K562 (cell line): Measurements from ENCODE around the gene MON2. TPM values are rescaled to one million over a fixed set of nuclear protein-coding genes. Genes with fewer than 3 reads are reported as not detected.

ENCODE experiments used
- AFF1 ChIP-seq, 2 experiments: fragments of 450-650 bp; IDR thresholded peaks; 2 replicates each; pipeline ENCODE4 v1.6.1; 2018; ENCODE audit warnings: mild to moderate bottlenecking in 2 of 2, low read depth in 1 of 2; ENCODE audit not compliant: partially characterized antibody in 2 of 2
- E4F1 ChIP-seq: fragments of 250-450 bp; sonication (Bioruptor Pico); IDR thresholded peaks from 2 replicates; pipeline ENCODE4 v1.5.0; 2021; ENCODE audit warnings: mild to moderate bottlenecking, borderline replicate concordance
- HIVEP1 ChIP-seq: fragments of 250-450 bp; sonication (Bioruptor Pico); IDR thresholded peaks from 2 replicates; pipeline ENCODE4 v1.4.0; 2020; ENCODE audit warnings: mild to moderate bottlenecking
- PTTG1 ChIP-seq: fragments of 450-650 bp; IDR thresholded peaks from 2 replicates; pipeline ENCODE4 v1.6.1; 2016; ENCODE audit warnings: low read depth, mild to moderate bottlenecking, missing genetic modification characterization, missing compliant biosample characterization
- REST ChIP-seq, 2 experiments: fragments of 450-650 bp; formaldehyde crosslinking in 1 of 2; IDR thresholded peaks; 2 replicates each; pipeline versions ENCODE4 v1.4.0 to v1.6.1; 2014 to 2020; ENCODE audit warnings: mild to moderate bottlenecking in 2 of 2, borderline replicate concordance in 1 of 2, low read depth in 1 of 2
- TCF7 ChIP-seq: sonication (generic); IDR thresholded peaks from 2 replicates; pipeline ENCODE4 v1.6.1; 2016; ENCODE audit warnings: antibody characterized with exemption, borderline replicate concordance
- ZFP30 ChIP-seq: fragments of 250-450 bp; sonication (Bioruptor Pico); IDR thresholded peaks from 2 replicates; pipeline ENCODE4 v1.8.0; 2022; ENCODE audit warnings: moderate library complexity, mild to moderate bottlenecking, inconsistent platforms, borderline replicate concordance
- ZNF140 ChIP-seq: fragments of 250-450 bp; sonication (Bioruptor Pico); IDR thresholded peaks from 2 replicates; pipeline ENCODE4 v1.8.0; 2021; ENCODE audit warnings: moderate library complexity, mild to moderate bottlenecking, inconsistent platforms
- ZNF274 ChIP-seq: IDR thresholded peaks from 2 replicates; pipeline ENCODE4 v1.6.1; 2011; ENCODE audit warnings: low read depth, mild to moderate bottlenecking, low read length, moderate library complexity, borderline replicate concordance
- polyA plus RNA-seq, 8 experiments: library from polyadenylated mRNA; depleted of rRNA in 4 of 8; stranded (reverse) in 5 of 8; unstranded in 3 of 8; fragments of >200 nt; fragmentation: Nextera tagmentation in 2 of 8; fragmentation: Illumina TruSeq in 1 of 8; extraction: Ambion mirVana in 2 of 8; extraction: Trizol in 1 of 8; gene quantifications; 2 replicates each; pipeline versions ENCODE4 v1.2.1 to v1.2.3, GENCODE V29; 2011 to 2014; ENCODE audit warnings: inconsistent platforms in 1 of 8, missing spikeins in 1 of 8
- total RNA-seq, 7 experiments: library from RNA; depleted of rRNA in 6 of 7; stranded (reverse); fragments of >200 nt in 6 of 7; fragmentation: Illumina TruSeq in 2 of 7; extraction: Trizol in 2 of 7; gene quantifications; 2 replicates each; pipeline versions ENCODE4 v1.2.1 to v1.2.3, GENCODE V29; 2011 to 2021; ENCODE audit warnings: low replicate concordance in 1 of 7

Gene MON2
- total and polyA plus RNA-seq, 9 of the 15 experiments (the other 6 are each of a cell fraction or from before 2014, with no cell fraction given): 3.6 to 31.6 (median 16.8) TPM

- TF ChIP-seq REST (IDR thresholded peaks at IDR 0.05; ENCODE audit: borderline replicate concordance): peak; percentile 61; the same call in 1 of the 2 replicates
- no peak for TF ChIP-seq REST (CRISPR knock-in tag; IDR thresholded peaks at IDR 0.05; ENCODE audit: low read depth)
- no peak for TF ChIP-seq HIVEP1 (CRISPR knock-in tag)
- no peak for TF ChIP-seq ZNF274
- TF ChIP-seq AFF1 (IDR thresholded peaks at IDR 0.05; ENCODE audit: low read depth in 1 of 2, partially characterized antibody in 2 of 2): no peak
- TF ChIP-seq PTTG1 (tag): no peak
- TF ChIP-seq ZFP30 (CRISPR knock-in tag): no peak
- TF ChIP-seq E4F1: no peak
- no peak for TF ChIP-seq ZNF140 (CRISPR knock-in tag)
- TF ChIP-seq TCF7: no peak
These were observed 114.8 kb downstream of the MON2 start (continued) for GRCh38 chr12:62581288-62582064.
